T-cell (primary cell): Measurements from ENCODE around the gene UMAD1. TPM values are rescaled to one million over a fixed set of nuclear protein-coding genes. Genes with fewer than 3 reads are reported as not detected.
"Not testable (repeated sequence)": the region's sequence is repeated elsewhere in the genome, so short reads cannot be mapped to it uniquely, and the experiment has no call there.

Experiments used
- ATAC-seq, 4 experiments: fragments of 200-7000 bp in 3 of 4; fragments of 150-1000 bp in 1 of 4; cut with Tn5 transposase; replicated peaks in 1 of 4; 1 replicate in 3 of 4; 2 replicates in 1 of 4; pipeline ENCODE4 v1.10.0; 2021; ENCODE audit warnings: moderate library complexity in 3 of 4, mild to moderate bottlenecking in 2 of 4, moderate number of reproducible peaks in 1 of 4
- CTCF ChIA-PET, 2 donors: fragments of 300-600 bp; sonication (Branson Sonifier 250); formaldehyde crosslinking; loops; one replicate each; lab custom pipeline; 2022; ENCODE audit warnings: antibody characterized with exemption in 2 of 2; lab: Charles Lee
- POLR2A ChIA-PET, 2 donors: fragments of 300-600 bp; sonication (Branson Sonifier 250); formaldehyde crosslinking; loops; one replicate each; lab custom pipeline; 2022; ENCODE audit warnings: antibody characterized with exemption in 2 of 2; lab: Charles Lee
- DNase-seq, 35 experiments: peaks; one replicate each; pipeline versions ENCODE4 v3.0.0 to v3.0.0-alpha.2; 2013 to 2023
- H3K27ac ChIP-seq: one replicate; pipeline ENCODE4 v1.5.1; 2013; ENCODE audit warnings: low read length
- H3K27me3 ChIP-seq, 2 experiments: replicated peaks in 1 of 2; 1 replicate in 1 of 2; 2 replicates in 1 of 2; pipeline versions ENCODE4 v1.6.1 to v1.7.0; 2013; ENCODE audit warnings: low read length in 1 of 2, mixed read lengths in 1 of 2; ENCODE audit not compliant: control insufficient read depth in 2 of 2, insufficient read depth in 2 of 2; ENCODE audit errors: extremely low read depth in 1 of 2
- H3K36me3 ChIP-seq, 2 donors: 1 replicate in 1 of 2; 2 replicates in 1 of 2; pipeline versions ENCODE4 v1.6.1 to v1.7.0; 2013; ENCODE audit warnings: low read length in 1 of 2; ENCODE audit not compliant: control insufficient read depth in 2 of 2, insufficient read depth in 1 of 2; ENCODE audit errors: extremely low read depth in 1 of 2
- H3K4me1 ChIP-seq, 2 experiments: 1 replicate in 1 of 2; 2 replicates in 1 of 2; pipeline versions ENCODE4 v1.6.1 to v1.7.0; 2013; ENCODE audit warnings: low read length in 2 of 2, mixed read lengths in 1 of 2; ENCODE audit not compliant: insufficient read depth in 2 of 2, control insufficient read depth in 1 of 2; ENCODE audit errors: extremely low read depth in 1 of 2
- H3K4me3 ChIP-seq, 2 donors: 1 replicate in 1 of 2; 2 replicates in 1 of 2; pipeline versions ENCODE4 v1.5.1 to v1.7.0; 2013; ENCODE audit warnings: mild to moderate bottlenecking in 2 of 2, low read length in 1 of 2, moderate library complexity in 1 of 2; ENCODE audit not compliant: control insufficient read depth in 1 of 2; ENCODE audit errors: extremely low read depth in 1 of 2
- H3K9me3 ChIP-seq: 2 replicates; pipeline ENCODE4 v1.7.0; 2013
- H3K27ac Mint-ChIP-seq, 2 donors: one replicate each; pipeline ENCODE4 v1.8.0; 2020 to 2021; ENCODE audit warnings: mild to moderate bottlenecking in 2 of 2, mixed read lengths in 2 of 2
- H3K27me3 Mint-ChIP-seq, 2 donors: one replicate each; pipeline ENCODE4 v1.8.0; 2021 to 2022; ENCODE audit warnings: mixed read lengths in 2 of 2
- H3K36me3 Mint-ChIP-seq: one replicate; pipeline ENCODE4 v1.8.0; 2021; ENCODE audit warnings: mixed read lengths
- H3K4me1 Mint-ChIP-seq, 3 donors: one replicate each; pipeline ENCODE4 v1.8.0; 2020 to 2022; ENCODE audit warnings: mixed read lengths in 3 of 3, mild to moderate bottlenecking in 1 of 3
- H3K4me3 Mint-ChIP-seq, 3 donors: one replicate each; pipeline ENCODE4 v1.8.0; 2020 to 2022; ENCODE audit warnings: mild to moderate bottlenecking in 3 of 3, mixed read lengths in 3 of 3, moderate library complexity in 3 of 3
- H3K9me3 Mint-ChIP-seq, 3 donors: one replicate each; pipeline ENCODE4 v1.8.0; 2020 to 2022; ENCODE audit warnings: mixed read lengths in 3 of 3
- WGBS: methylation state at CpG from one replicate; pipeline ENCODE4 v1.1.5; 2013; ENCODE audit warnings: missing lambda C conversion rate; ENCODE audit not compliant: insufficient coverage; 5-methylcytosine and 5-hydroxymethylcytosine counted together
- total RNA-seq, 35 experiments: library from RNA in 6 of 35; stranded (reverse) in 6 of 35; fragments of 120-200 nt in 1 of 35; gene quantifications; one replicate each; pipeline versions ENCODE4 v1.2.1 to v1.2.4 and lab custom pipeline; 2013 to 2026

UMAD1 gene
- total RNA-seq, 5 donors from 2014 or later (not counting 1 experiment from before 2014, with no cell fraction given) = 13.8 to 19.8 (median 16.6) TPM

- peaks cover 41 to 58% (median 56%) of the 10 kb centered on the region in 3 donors for H3K4me1 Mint-ChIP-seq
- H3K27me3 Mint-ChIP-seq = no peaks in the 10 kb centered on the region
- Histone ChIP-seq H3K4me3 (no peak overlapping the region), H3K27me3 (no peaks in the 10 kb centered on the region), H3K36me3 (no peaks in the 10 kb centered on the region), H3K27ac (no peak overlapping the region), H3K9me3 (no peaks in the 10 kb centered on the region), H3K4me1 (peaks cover 0 to 5% of the 10 kb centered on the region in 2 experiments)
- peaks cover 9 to 29% (median 11%) of the 10 kb centered on the region in 3 donors for H3K9me3 Mint-ChIP-seq
- ChIA-PET CTCF (no interaction called here), POLR2A (interaction anchor here (0.7 kb wide), 2 partner anchors 12 to 935 kb away, joined by 3 to 4 read pairs; no protein-coding TSS in a partner anchor)
- DNase-seq (no peak), ATAC-seq (no peak)
- WGBS = no CpG with 5 or more reads among the region's 4 CpGs
- no peak overlapping the region for H3K4me3 Mint-ChIP-seq
- no peak overlapping the region for H3K27ac Mint-ChIP-seq
- H3K36me3 Mint-ChIP-seq = peaks cover 42% of the 10 kb centered on the region
These were observed 14.6 kb downstream of the UMAD1 start for GRCh38 chr7:7654964-7655715.

GRCh38 chr7:7656459-7656858 is 15.9 kb downstream of the UMAD1 start:
- POLR2A ChIA-PET, H3K27me3 ChIP-seq, H3K4me3 Mint-ChIP-seq, DNase-seq, CTCF ChIA-PET, H3K9me3 ChIP-seq, H3K27ac ChIP-seq, H3K4me3 ChIP-seq, H3K27me3 Mint-ChIP-seq, H3K27ac Mint-ChIP-seq, H3K4me1 ChIP-seq, ATAC-seq, H3K36me3 ChIP-seq: not testable (repeated sequence)
- no CpG with 5 or more reads among the region's 3 CpGs for WGBS
- Mint-ChIP-seq H3K9me3 (peaks cover 9 to 29% (median 11%) of the 10 kb centered on the region in 3 donors), H3K4me1 (peaks cover 49 to 62% (median 61%) of the 10 kb centered on the region in 3 donors), H3K36me3 (peaks cover 50% of the 10 kb centered on the region)

- peaks cover 50 to 54% (median 54%) of the 10 kb centered on the region in 3 donors for H3K4me1 Mint-ChIP-seq
- ATAC-seq (no peak), DNase-seq (no peak)
- H3K4me1 ChIP-seq = peaks cover 0 to 2% of the 10 kb centered on the region in 2 experiments
- no peaks in the 10 kb centered on the region for H3K27me3 ChIP-seq
- CTCF ChIA-PET = interaction anchor here in 1 of 2 donors (0.6 kb wide), 1 partner anchor 14 kb away, joined by 7 read pairs; no protein-coding TSS in a partner anchor
- WGBS = 96% methylated on average over 4 of the region's 6 CpGs
- peaks cover 9 to 25% (median 11%) of the 10 kb centered on the region in 3 donors for H3K9me3 Mint-ChIP-seq
- H3K27ac Mint-ChIP-seq = no peak overlapping the region
- no peak overlapping the region for H3K4me3 ChIP-seq
- POLR2A ChIA-PET = interaction anchor here in 1 of 2 donors (0.7 kb wide), 1 partner anchor 368 kb away, joined by 3 read pairs; no protein-coding TSS in a partner anchor
- H3K27me3 Mint-ChIP-seq = no peaks in the 10 kb centered on the region
- H3K27ac ChIP-seq = no peak overlapping the region
- no peaks in the 10 kb centered on the region for H3K36me3 ChIP-seq
- no peak overlapping the region for H3K4me3 Mint-ChIP-seq
- peaks cover 28% of the 10 kb centered on the region for H3K36me3 Mint-ChIP-seq
- H3K9me3 ChIP-seq = no peaks in the 10 kb centered on the region
These were observed 22.0 kb downstream of the UMAD1 start for GRCh38 chr7:7662527-7662926.

- H3K4me1 ChIP-seq = peaks cover 0 to 2% of the 10 kb centered on the region in 2 experiments
- H3K27me3 ChIP-seq = no peaks in the 10 kb centered on the region
- DNase-seq = no peak
- H3K4me1 Mint-ChIP-seq = peaks cover 43 to 55% (median 50%) of the 10 kb centered on the region in 3 donors
- H3K27ac ChIP-seq = no peak overlapping the region
- peaks cover 3 to 8% (median 5%) of the 10 kb centered on the region in 3 donors for H3K9me3 Mint-ChIP-seq
- CTCF ChIA-PET = no interaction called here
- H3K4me3 ChIP-seq = no peak overlapping the region
- H3K9me3 ChIP-seq = no peaks in the 10 kb centered on the region
- no peak for ATAC-seq
- H3K36me3 ChIP-seq = no peaks in the 10 kb centered on the region
- no peaks in the 10 kb centered on the region for H3K27me3 Mint-ChIP-seq
- POLR2A ChIA-PET = interaction anchor here (0.6 to 1.5 kb wide), 2 partner anchors 20 to 698 kb away, joined by 3 to 15 read pairs; no protein-coding TSS in a partner anchor
- 94% methylated on average over 1 of the region's 3 CpGs for WGBS
- peak overlapping the region in 1 of 2 donors; percentile 6 for H3K27ac Mint-ChIP-seq
- no peak overlapping the region for H3K4me3 Mint-ChIP-seq
- peaks cover 17% of the 10 kb centered on the region for H3K36me3 Mint-ChIP-seq
These were observed 23.7 kb downstream of the UMAD1 start for GRCh38 chr7:7664291-7664690.

GRCh38 chr7:7665031-7665430 is 24.5 kb downstream of the UMAD1 start:
- H3K27me3 ChIP-seq = no peaks in the 10 kb centered on the region
- H3K36me3 ChIP-seq = no peaks in the 10 kb centered on the region
- WGBS = no CpG with 5 or more reads among the region's 1 CpG
- no peaks in the 10 kb centered on the region for H3K9me3 ChIP-seq
- peaks cover 0 to 2% of the 10 kb centered on the region in 2 experiments for H3K4me1 ChIP-seq
- peaks cover 13% of the 10 kb centered on the region for H3K36me3 Mint-ChIP-seq
- peaks cover 0 to under 1% (median 0%) of the 10 kb centered on the region in 3 donors for H3K9me3 Mint-ChIP-seq
- H3K27ac Mint-ChIP-seq = no peak overlapping the region
- no peak overlapping the region for H3K27ac ChIP-seq
- no peaks in the 10 kb centered on the region for H3K27me3 Mint-ChIP-seq
- DNase-seq = no peak
- CTCF ChIA-PET = no interaction called here
- POLR2A ChIA-PET = interaction anchor here (0.6 kb wide), 3 partner anchors 445 to 1502 kb away, joined by 3 read pairs; no protein-coding TSS in a partner anchor
- no peak overlapping the region for H3K4me3 Mint-ChIP-seq
- no peak for ATAC-seq
- H3K4me1 Mint-ChIP-seq = peaks cover 38 to 54% (median 46%) of the 10 kb centered on the region in 3 donors
- H3K4me3 ChIP-seq = no peak overlapping the region

- Mint-ChIP-seq H3K27me3 (no peaks in the 10 kb centered on the region), H3K4me3 (no peak overlapping the region), H3K9me3 (peaks cover 0 to 5% (median 4%) of the 10 kb centered on the region in 3 donors), H3K36me3 (peaks cover 11% of the 10 kb centered on the region), H3K4me1 (peaks cover 46 to 59% (median 55%) of the 10 kb centered on the region in 3 donors), H3K27ac (no peak overlapping the region)
- Histone ChIP-seq H3K9me3 (no peaks in the 10 kb centered on the region), H3K27me3 (no peaks in the 10 kb centered on the region), H3K36me3 (no peaks in the 10 kb centered on the region), H3K4me3 (no peak overlapping the region), H3K4me1 (peaks cover 0 to 4% of the 10 kb centered on the region in 2 experiments), H3K27ac (no peak overlapping the region)
- ChIA-PET POLR2A (interaction anchor here in 1 of 2 donors (0.6 to 0.8 kb wide), 2 partner anchors 538 to 1152 kb away, joined by 3 read pairs; no protein-coding TSS in a partner anchor), CTCF (interaction anchor here in 1 of 2 donors (1.4 to 1.5 kb wide), 2 partner anchors 15 to 368 kb away, joined by 3 to 4 read pairs; no protein-coding TSS in a partner anchor)
- no CpG with 5 or more reads among the region's 2 CpGs for WGBS
- ATAC-seq = no peak
- no peak for DNase-seq
These were observed 26.6 kb downstream of the UMAD1 start for GRCh38 chr7:7667187-7667586.
